NCI-H2227 treated with DMSO at 0.1 percent for 48 hours (cell line): Measurements from ENCODE around the gene GRAMD4.
A peak's percentile ranks its signal among the peaks of the same experiment; 100 is the strongest.

Experiments
- DNase-seq: peaks from one replicate; lab custom pipeline; 2025; lab: John Stamatoyannopoulos, UW

Gene GRAMD4, protein sequence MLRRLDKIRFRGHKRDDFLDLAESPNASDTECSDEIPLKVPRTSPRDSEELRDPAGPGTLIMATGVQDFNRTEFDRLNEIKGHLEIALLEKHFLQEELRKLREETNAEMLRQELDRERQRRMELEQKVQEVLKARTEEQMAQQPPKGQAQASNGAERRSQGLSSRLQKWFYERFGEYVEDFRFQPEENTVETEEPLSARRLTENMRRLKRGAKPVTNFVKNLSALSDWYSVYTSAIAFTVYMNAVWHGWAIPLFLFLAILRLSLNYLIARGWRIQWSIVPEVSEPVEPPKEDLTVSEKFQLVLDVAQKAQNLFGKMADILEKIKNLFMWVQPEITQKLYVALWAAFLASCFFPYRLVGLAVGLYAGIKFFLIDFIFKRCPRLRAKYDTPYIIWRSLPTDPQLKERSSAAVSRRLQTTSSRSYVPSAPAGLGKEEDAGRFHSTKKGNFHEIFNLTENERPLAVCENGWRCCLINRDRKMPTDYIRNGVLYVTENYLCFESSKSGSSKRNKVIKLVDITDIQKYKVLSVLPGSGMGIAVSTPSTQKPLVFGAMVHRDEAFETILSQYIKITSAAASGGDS

DNA sequence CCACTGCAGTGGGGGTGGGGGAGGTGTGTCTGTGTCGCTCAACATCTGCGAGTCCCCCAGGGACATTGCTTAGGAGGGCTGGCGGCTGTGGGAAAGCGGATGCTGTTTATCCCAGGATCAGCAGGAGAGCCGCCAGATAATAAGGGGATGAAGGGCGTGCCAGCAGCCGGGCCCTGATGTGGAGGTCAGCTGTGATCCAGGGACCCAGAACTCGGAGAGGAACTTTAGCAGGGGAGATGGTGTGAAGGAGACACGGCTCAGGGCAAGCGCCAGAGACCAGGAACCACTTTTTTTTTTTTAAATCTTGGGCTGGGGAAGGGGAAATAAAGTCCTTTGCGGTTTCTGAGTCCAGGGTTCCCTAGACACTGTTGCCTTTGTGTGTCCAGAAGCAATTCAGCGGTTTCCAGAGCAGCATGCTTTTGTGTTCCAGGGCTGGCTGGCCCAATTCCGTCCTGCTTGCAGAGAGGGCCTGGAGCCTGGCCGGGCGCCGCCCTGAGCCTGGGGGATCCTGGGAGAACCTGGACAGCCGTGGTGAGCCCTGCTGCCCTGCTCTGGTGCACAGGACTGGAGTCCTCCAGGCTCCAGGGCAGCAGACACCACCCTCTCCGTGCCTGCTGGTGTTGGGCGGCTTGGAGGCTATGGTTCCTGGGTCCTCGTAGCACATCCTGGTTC lies at the start of gene GRAMD4:
TSS of gene GRAMD4 (plus strand) at position 557 of the 672 bp plus-strand sequence. CDS start 6,414 bp downstream, outside the sequence.
- DNase-seq, result no peak

GRCh38 chr22:46571642-46572250 lies 48.4 kb upstream of the GRAMD4 start:
- DNase-seq, result no peak

DNA sequence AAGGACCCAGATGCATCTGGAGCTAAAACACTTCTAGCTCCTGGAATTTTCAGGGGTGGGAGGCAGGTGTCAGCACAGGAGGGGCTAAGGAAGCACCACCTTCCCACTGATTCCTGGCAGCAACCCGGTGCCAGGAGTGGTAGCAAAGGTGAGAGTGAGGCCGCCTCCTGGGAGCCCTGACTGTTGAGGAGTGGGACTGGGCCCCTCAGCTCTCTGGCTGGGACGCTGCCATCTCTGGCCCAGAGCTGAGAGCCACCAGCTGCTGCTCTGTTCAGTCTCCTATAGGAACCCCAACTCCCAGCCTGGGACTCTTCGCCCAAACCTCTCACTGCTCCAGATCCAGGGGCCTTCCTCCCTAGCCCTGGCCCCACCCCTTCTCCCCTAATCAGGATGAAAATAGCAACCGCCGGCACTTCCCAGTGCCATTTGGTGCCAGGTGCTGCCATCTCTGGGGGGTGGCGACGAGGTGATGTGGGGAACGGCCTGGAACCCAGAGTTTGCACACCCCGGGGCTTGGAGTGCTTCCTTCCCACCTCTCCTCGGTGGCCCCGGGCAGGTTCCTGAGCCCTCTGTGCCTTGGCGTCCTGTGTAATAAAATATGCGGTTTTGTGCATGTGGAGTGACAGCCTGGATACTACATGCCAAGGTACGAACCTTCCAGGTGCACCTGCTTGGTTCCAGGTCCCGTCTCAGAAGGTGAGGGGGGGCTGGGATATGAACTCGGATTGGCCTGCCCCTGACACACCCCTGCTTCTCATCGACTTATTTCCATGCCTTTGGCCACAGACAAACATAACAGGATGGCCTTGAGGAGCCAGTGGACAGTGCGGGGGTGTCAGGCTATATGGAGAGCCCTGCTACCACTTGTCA lies 47.0 kb upstream of the GRAMD4 start:
- DNase-seq, result no peak

- DNase-seq, result no peak
These were observed 46.3 kb upstream of the GRAMD4 start for GRCh38 chr22:46573781-46574437.

GRCh38 chr22:46574438-46574992 lies 45.7 kb upstream of the GRAMD4 start:
- no peak for DNase-seq

GRCh38 chr22:46574993-46575910 lies 44.9 kb upstream of the GRAMD4 start:
- DNase-seq, result no peak

- DNase-seq, result no peak
These were observed 44.2 kb upstream of the GRAMD4 start for GRCh38 chr22:46575911-46576555.

DNA sequence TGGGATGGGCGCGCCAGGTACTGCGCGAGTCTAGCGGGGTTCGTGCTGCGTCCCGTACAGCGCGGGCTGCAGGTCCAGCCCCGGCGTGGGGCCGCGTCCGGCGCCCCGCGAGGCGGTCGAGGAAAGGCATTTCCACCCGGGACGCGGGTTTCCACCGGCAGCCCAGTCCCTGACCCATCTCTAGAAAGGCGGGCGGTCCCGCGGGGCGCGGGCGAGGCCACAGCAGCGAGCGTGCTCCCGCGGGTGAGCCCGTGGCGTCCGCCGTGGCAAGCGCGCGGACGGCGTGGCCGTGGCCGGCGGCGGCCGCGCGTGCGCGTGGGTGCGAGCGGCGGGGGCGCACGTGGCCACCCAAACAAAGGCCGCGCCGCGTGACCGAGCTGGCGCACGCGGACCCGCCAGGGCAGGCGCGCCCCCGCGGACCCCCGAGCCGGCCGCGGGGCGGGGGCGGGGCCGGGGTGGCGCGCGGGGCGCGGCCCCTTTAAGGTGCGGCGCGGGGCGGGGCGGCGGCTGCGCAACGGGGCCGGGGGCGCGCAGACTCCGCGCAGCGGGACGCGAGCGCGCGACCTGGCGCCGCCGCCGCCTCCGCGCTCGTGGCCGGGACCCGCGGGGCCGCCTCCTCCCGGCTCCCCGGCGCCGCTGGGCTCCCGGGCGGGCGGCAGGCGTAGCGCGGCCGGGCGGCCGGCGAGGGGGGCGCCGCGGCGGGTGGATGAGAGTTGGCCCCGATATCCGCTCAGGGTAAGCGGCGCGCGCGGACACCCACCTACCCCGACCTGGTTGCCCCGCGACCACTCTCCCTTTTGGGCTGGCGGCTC lies 43.4 kb upstream of the GRAMD4 start:
- DNase-seq, result no peak

- DNase-seq, result no peak
These were observed 42.6 kb upstream of the GRAMD4 start for GRCh38 chr22:46577368-46578249.

DNA sequence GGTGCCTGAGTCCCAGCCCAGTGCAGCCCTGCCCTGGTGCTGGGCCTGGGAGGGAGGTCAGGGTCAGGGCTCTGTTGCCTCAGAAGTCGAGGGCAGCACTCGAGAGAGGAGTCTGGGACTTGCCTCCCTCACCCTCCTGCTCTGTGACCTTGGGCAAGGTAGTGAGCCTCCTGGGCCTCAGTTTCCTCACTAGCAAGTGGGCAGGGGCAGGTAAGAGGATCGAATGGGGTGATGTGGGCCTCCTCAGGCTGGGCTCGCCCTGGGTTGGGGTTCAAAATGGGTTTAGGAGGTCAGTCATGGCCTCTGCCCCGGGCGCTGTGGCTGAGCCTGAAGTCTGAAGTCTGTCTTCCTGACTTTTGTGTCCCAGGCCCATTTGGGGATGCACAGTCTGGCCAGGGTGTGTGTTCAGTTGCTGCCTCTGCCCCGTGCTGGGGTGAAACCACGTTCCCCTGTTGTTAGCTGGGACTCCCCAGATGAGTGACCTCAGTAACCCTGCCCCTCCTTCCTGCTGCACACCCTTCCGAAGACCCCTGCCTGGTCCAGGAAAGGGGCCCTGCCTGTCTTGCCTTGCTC lies 41.8 kb upstream of the GRAMD4 start:
- DNase-seq, result no peak

GRCh38 chr22:46578824-46579561 lies 41.2 kb upstream of the GRAMD4 start:
- no peak for DNase-seq

DNA sequence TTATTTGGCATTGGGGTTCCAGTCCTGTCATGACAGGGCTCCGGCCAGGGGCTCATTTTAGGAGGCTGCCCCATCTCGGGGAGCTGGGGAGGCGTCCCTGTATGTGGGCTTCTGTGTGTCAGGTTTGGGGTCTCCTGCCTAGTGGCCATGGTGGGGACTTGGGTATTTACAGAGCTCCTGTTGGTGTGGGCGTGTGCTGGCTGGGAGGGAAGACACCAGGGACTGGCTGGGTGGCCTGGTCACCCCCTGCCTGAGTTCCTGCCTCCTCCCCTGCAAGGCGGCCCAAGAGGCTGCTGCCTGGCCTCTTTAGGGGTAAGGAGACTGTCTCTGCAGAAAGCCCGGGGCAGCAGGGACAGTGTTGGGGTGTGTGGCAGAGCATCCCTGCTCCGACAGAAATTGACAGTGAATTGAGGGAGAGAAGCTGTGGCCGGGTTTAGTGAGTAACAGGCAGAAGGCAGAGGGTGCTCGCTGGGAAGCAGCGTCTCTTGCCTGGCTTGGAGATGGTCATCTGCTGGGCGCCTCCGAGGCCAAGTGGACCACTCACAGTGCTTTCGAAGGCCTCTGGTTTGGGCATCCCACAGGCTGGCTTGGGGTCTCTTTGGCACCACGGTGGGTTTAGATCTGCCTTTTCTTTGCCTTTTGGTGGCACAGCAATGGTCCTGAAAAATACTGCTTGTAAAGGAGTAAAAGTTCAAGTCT lies 40.3 kb upstream of the GRAMD4 start:
- DNase-seq, result no peak

GRCh38 chr22:46580940-46581537 lies 39.1 kb upstream of the GRAMD4 start:
- DNase-seq, result peak; percentile 91

- no peak for DNase-seq
These were observed 38.5 kb upstream of the GRAMD4 start for GRCh38 chr22:46581538-46582244.
